OCI-LY3 (cell line): ENCODE results near the gene MOCOS.

Experiments
- EZH2phosphoT487 ChIP-seq: fragments of 200-600 bp; shearing (Covaris generic); IDR thresholded peaks from 2 replicates; pipeline ENCODE4 v1.6.1; 2018; ENCODE audit warnings: antibody characterized with exemption, mixed run types, low read depth
- TF ChIP-seq, protein P1 (sequence below): fragments of 200-600, 300-600 bp; sonication (generic); IDR thresholded peaks from 2 replicates; pipeline ENCODE4 v1.5.1; 2014; ENCODE audit warnings: antibody characterized with exemption, low read length, low read depth

DNA sequence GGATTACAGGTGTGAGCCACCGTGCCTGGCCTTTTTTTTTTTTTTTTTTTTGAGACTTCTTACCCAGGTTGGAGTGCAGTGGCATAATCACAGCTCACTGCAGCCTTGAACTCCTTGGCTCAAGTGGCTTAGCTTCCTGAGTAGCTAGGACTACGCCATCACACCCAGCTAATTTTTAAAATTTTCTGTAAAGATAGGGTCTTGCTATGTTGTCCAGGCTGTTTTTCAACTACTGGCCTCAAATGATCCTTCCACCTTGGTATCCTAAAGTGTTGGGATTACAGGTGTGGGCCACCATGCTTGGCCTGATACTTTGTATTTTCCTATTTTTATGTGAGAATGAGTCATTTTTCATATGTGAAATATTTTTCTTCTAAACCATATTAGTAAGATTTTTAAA lies 43.9 kb upstream of the MOCOS start:
- TF ChIP-seq, protein P1, sequence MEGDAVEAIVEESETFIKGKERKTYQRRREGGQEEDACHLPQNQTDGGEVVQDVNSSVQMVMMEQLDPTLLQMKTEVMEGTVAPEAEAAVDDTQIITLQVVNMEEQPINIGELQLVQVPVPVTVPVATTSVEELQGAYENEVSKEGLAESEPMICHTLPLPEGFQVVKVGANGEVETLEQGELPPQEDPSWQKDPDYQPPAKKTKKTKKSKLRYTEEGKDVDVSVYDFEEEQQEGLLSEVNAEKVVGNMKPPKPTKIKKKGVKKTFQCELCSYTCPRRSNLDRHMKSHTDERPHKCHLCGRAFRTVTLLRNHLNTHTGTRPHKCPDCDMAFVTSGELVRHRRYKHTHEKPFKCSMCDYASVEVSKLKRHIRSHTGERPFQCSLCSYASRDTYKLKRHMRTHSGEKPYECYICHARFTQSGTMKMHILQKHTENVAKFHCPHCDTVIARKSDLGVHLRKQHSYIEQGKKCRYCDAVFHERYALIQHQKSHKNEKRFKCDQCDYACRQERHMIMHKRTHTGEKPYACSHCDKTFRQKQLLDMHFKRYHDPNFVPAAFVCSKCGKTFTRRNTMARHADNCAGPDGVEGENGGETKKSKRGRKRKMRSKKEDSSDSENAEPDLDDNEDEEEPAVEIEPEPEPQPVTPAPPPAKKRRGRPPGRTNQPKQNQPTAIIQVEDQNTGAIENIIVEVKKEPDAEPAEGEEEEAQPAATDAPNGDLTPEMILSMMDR: no peak
- TF ChIP-seq EZH2phosphoT487: no peak
